HepG2 (cell line): Measurements from ENCODE around the gene UNC13D. TPM values are rescaled to one million over a fixed set of nuclear protein-coding genes. Genes with fewer than 3 reads are reported as not detected.
A peak's percentile ranks its signal among the peaks of the same experiment; 100 is the strongest.

Experiments
- ATF1 ChIP-seq: IDR thresholded peaks from 2 replicates; pipeline ENCODE4 v1.6.1; 2016; ENCODE audit warnings: mild to moderate bottlenecking, control low read depth
- CC2D1A ChIP-seq: sonication (generic); formaldehyde crosslinking; IDR thresholded peaks from 2 replicates; pipeline ENCODE4 v1.8.1; 2023; ENCODE audit warnings: mild to moderate bottlenecking, missing genetic modification reagents
- FOXA3 ChIP-seq: IDR thresholded peaks from 2 replicates; pipeline ENCODE4 v1.6.1; 2016; ENCODE audit warnings: missing genetic modification reagents, missing compliant biosample characterization
- HMG20A ChIP-seq: IDR thresholded peaks from 2 replicates; pipeline ENCODE4 v1.6.1; 2016; ENCODE audit warnings: borderline replicate concordance
- HNRNPH1 ChIP-seq: fragments of 200-400 bp; formaldehyde crosslinking; optimal IDR thresholded peaks from 2 replicates; pipeline ENCODE3; 2017; ENCODE audit warnings: mild to moderate bottlenecking, low read depth, low read length
- JARID2 ChIP-seq: sonication (generic); formaldehyde crosslinking; IDR thresholded peaks from 2 replicates; pipeline ENCODE4 v1.8.1; 2023; ENCODE audit warnings: missing genetic modification reagents, inconsistent platforms; ENCODE audit not compliant: insufficient replicate concordance
- MXD3 ChIP-seq: IDR thresholded peaks from 2 replicates; pipeline ENCODE4 v1.6.1; 2016; ENCODE audit warnings: mild to moderate bottlenecking, missing biosample characterization, missing genetic modification reagents
- MZF1 ChIP-seq: sonication (generic); formaldehyde crosslinking; IDR thresholded peaks from 2 replicates; pipeline ENCODE4 v1.8.1; 2023; ENCODE audit warnings: mild to moderate bottlenecking, missing genetic modification reagents, borderline replicate concordance
- PHF5A ChIP-seq: IDR thresholded peaks from one replicate; pipeline ENCODE4 v1.6.1; 2018; ENCODE audit warnings: low read depth, missing genetic modification reagents; ENCODE audit not compliant: unreplicated experiment
- SMARCE1 ChIP-seq: fragments of 450-650 bp; IDR thresholded peaks from 2 replicates; pipeline ENCODE4 v1.6.1; 2017; ENCODE audit warnings: borderline replicate concordance
- THRA ChIP-seq: sonication (generic); formaldehyde crosslinking; IDR thresholded peaks from 2 replicates; pipeline ENCODE4 v1.4.0; 2020; ENCODE audit warnings: missing genetic modification reagents, borderline replicate concordance
- XRCC5 ChIP-seq: fragments of 200-400 bp; formaldehyde crosslinking; optimal IDR thresholded peaks from 2 replicates; pipeline ENCODE3; 2017; ENCODE audit warnings: mild to moderate bottlenecking, low read length
- ZBTB10 ChIP-seq: sonication (generic); formaldehyde crosslinking; IDR thresholded peaks from 2 replicates; pipeline ENCODE4 v1.4.0; 2020; ENCODE audit warnings: missing genetic modification reagents, borderline replicate concordance
- ZBTB7B ChIP-seq: sonication (generic); formaldehyde crosslinking; IDR thresholded peaks from 2 replicates; pipeline ENCODE4 v1.4.0; 2020; ENCODE audit warnings: missing genetic modification reagents
- ZC3H4 ChIP-seq: sonication (generic); formaldehyde crosslinking; IDR thresholded peaks from 2 replicates; pipeline ENCODE4 v1.4.0; 2020; ENCODE audit warnings: missing genetic modification reagents, borderline replicate concordance
- ZKSCAN8 ChIP-seq: IDR thresholded peaks from 2 replicates; pipeline ENCODE4 v1.6.1; 2016; ENCODE audit warnings: borderline replicate concordance, missing genetic modification reagents, missing compliant biosample characterization
- ZMYM4 ChIP-seq: sonication (generic); formaldehyde crosslinking; IDR thresholded peaks from 2 replicates; pipeline ENCODE4 v1.8.1; 2023; ENCODE audit warnings: mild to moderate bottlenecking, missing genetic modification reagents
- ZNF362 ChIP-seq: sonication (generic); formaldehyde crosslinking; IDR thresholded peaks from 2 replicates; pipeline ENCODE4 v1.4.0; 2020; ENCODE audit warnings: missing genetic modification reagents, mild to moderate bottlenecking, borderline replicate concordance
- ZNF484 ChIP-seq: sonication (generic); formaldehyde crosslinking; IDR thresholded peaks from 2 replicates; pipeline ENCODE4 v1.5.1; 2020; ENCODE audit warnings: mild to moderate bottlenecking, low read depth, missing genetic modification reagents, borderline replicate concordance
- ZNF776 ChIP-seq: sonication (generic); formaldehyde crosslinking; IDR thresholded peaks from 2 replicates; pipeline ENCODE4 v1.4.0; 2020; ENCODE audit warnings: mild to moderate bottlenecking, missing genetic modification reagents
- ZSCAN22 ChIP-seq: sonication (generic); formaldehyde crosslinking; IDR thresholded peaks from 2 replicates; pipeline ENCODE4 v1.4.0; 2020; ENCODE audit warnings: mild to moderate bottlenecking, missing genetic modification reagents
- polyA plus RNA-seq, 8 experiments: library from polyadenylated mRNA; depleted of rRNA in 3 of 8; stranded (reverse) in 7 of 8; unstranded in 1 of 8; fragments of >200 nt; fragmentation: Illumina TruSeq in 4 of 8; extraction: Trizol in 4 of 8; gene quantifications; 2 replicates each; pipeline versions ENCODE4 v1.2.1 to v1.2.3, GENCODE V29; 2011 to 2016; ENCODE audit warnings: low read depth in 4 of 8, missing spikeins in 1 of 8, mixed read lengths in 1 of 8; ENCODE audit not compliant: insufficient read depth in 1 of 8
- total RNA-seq, 5 experiments: library from RNA; depleted of rRNA; stranded (reverse); fragments of >200 nt; fragmentation: Illumina TruSeq; extraction: Trizol; gene quantifications; 2 replicates each; pipeline ENCODE4 v1.2.3, GENCODE V29; 2016; ENCODE audit warnings: low read depth in 1 of 5
- TF ChIP-seq, protein P1 (sequence below): sonication (generic); formaldehyde crosslinking; IDR thresholded peaks from 2 replicates; pipeline ENCODE4 v1.8.0; 2022; ENCODE audit warnings: mild to moderate bottlenecking, missing genetic modification reagents; ENCODE audit not compliant: insufficient replicate concordance

The UNC13D gene
- total and polyA plus RNA-seq, 2 of the 13 experiments (the other 11 are each of a cell fraction or from before 2014, with no cell fraction given) = 29.7 to 42.7 TPM

GRCh38 chr17:75785016-75785890 is 59.0 kb downstream of the UNC13D start (continued):
- TF ChIP-seq THRA (CRISPR knock-in tag) (no peak; the same call in 1 of the 2 replicates), ZMYM4 (CRISPR knock-in tag) (no peak; the same call in 1 of the 2 replicates), ZBTB10 (CRISPR knock-in tag) (peak; percentile 71; the same call in 1 of the 2 replicates), CC2D1A (CRISPR knock-in tag) (peak; percentile 8; the same call in 1 of the 2 replicates), HNRNPH1 (no peak), ZBTB7B (CRISPR knock-in tag) (no peak), XRCC5 (no peak), HMG20A (CRISPR knock-in tag) (0 out of 2 replicates have a peak, but pooled peaks have one; percentile 17), PHF5A (CRISPR knock-in tag) (peak; percentile 51), SMARCE1 (no peak), ZSCAN22 (CRISPR knock-in tag) (no peak), MXD3 (CRISPR knock-in tag) (peak; percentile 86), JARID2 (no peak), ZKSCAN8 (CRISPR knock-in tag) (no peak), ZNF484 (CRISPR knock-in tag) (no peak; the same call in 1 of the 2 replicates), ATF1 (CRISPR knock-in tag) (no peak), ZNF362 (CRISPR knock-in tag) (no peak), MZF1 (no peak), ZNF776 (CRISPR knock-in tag) (0 out of 2 replicates have a peak, but pooled peaks have one; percentile 80), ZC3H4 (CRISPR knock-in tag) (peak; percentile 97; the same call in 1 of the 2 replicates), FOXA3 (CRISPR knock-in tag) (no peak; the same call in 1 of the 2 replicates)
- TF ChIP-seq, protein P1, sequence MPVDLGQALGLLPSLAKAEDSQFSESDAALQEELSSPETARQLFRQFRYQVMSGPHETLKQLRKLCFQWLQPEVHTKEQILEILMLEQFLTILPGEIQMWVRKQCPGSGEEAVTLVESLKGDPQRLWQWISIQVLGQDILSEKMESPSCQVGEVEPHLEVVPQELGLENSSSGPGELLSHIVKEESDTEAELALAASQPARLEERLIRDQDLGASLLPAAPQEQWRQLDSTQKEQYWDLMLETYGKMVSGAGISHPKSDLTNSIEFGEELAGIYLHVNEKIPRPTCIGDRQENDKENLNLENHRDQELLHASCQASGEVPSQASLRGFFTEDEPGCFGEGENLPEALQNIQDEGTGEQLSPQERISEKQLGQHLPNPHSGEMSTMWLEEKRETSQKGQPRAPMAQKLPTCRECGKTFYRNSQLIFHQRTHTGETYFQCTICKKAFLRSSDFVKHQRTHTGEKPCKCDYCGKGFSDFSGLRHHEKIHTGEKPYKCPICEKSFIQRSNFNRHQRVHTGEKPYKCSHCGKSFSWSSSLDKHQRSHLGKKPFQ (CRISPR knock-in tag) = peak; percentile 93
